GM11168 (cell line): Measurements from ENCODE around the gene ZNF346.
"Not testable (repeated sequence)": the region's sequence is repeated elsewhere in the genome, so short reads cannot be mapped to it uniquely, and the experiment has no call there.

ENCODE experiments used
- in situ Hi-C: fragments of 300-500 bp; cut with MboI; formaldehyde crosslinking; loops from one replicate; pipeline ENCODE4 v1.12.0; 2022; ENCODE audit warnings: low sequenced_read_pairs; ENCODE audit not compliant: unreplicated experiment

Gene ZNF346, protein sequence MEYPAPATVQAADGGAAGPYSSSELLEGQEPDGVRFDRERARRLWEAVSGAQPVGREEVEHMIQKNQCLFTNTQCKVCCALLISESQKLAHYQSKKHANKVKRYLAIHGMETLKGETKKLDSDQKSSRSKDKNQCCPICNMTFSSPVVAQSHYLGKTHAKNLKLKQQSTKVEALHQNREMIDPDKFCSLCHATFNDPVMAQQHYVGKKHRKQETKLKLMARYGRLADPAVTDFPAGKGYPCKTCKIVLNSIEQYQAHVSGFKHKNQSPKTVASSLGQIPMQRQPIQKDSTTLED

DNA sequence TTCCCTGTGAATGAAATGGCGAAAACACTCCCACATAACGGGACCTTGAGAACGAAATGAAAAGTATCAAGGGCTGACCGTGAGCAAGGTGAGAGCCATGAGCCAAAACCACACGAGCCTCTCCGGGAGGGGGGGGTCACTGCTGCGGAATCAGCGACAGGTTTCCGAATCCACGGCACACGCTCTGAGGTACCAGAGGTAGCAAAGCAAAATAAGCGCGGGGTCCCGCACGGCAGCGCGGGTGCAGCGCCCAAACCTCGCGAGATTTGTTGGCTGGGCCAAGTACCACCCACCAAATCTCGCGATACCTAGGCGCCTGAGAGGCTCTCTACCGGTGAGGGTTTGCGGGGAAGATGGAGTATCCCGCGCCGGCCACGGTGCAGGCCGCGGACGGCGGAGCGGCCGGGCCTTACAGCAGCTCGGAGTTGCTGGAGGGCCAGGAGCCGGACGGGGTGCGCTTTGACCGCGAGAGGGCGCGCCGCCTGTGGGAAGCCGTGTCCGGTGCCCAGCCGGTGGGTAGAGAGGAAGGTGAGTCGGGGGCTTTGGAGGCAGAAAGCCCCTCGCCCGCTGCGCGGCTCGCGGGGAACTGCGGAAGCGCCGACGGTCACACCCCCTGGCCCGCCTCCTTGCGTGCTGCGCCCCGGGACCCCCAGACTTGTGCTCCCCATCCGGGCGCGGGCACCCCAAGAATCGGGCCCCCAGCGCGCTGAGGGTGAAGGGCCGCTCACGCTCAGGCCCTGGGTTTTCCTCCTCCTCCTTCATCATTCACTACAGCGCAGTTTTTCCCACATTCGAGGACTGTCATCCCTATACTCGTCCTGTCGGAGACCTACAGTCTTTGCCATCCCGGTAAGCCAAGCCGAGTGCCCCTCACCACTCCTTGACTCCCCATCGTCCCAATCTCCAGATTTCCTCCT, at the start of gene ZNF346:
Gene ZNF346, plus strand, starts transcription at position 311 of the 917 bp plus-strand sequence. Its CDS starts 43 bp downstream, at position 354.
- in situ Hi-C loops = no loop called here

DNA sequence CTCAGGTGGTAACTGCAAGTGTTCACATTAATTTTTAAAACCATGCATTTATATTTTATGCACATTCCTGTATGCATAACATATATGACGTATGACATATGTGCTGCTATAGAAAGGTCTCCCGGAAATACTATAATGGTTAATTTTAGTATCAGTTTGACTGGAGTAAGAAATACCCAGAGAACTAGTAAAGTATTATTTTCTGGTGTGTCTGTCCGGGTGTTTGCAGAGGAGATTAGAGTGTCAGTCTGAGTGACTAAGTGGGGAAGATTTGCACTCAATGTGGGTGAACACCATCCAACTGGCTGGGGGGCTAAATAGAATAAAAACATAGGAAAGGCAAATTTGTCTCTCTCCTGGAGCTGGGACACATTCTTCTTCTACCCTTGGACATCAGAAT, 42.8 kb upstream of the ZNF346 start:
- in situ Hi-C loops = no loop called here

DNA sequence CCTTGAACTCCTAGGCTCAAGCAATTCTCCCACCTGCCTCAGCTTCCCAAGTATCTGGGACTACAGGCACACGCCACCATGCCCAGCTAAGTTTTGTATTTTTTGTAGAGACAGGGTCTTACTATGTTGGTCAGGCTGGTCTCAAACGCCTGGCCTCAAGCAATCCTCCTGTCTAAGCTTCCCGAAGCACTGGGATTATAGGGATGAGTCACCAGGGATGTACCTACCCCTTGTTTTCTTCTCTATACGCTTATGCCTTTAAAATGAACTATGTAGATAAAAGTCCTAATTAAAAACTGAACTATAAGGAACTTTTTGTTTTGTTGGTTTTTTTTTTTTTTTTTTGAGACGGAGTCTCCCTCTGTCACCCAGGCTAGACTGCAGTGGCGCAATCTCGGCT, 41.7 kb upstream of the ZNF346 start:
- in situ Hi-C loops = no loop called here

DNA sequence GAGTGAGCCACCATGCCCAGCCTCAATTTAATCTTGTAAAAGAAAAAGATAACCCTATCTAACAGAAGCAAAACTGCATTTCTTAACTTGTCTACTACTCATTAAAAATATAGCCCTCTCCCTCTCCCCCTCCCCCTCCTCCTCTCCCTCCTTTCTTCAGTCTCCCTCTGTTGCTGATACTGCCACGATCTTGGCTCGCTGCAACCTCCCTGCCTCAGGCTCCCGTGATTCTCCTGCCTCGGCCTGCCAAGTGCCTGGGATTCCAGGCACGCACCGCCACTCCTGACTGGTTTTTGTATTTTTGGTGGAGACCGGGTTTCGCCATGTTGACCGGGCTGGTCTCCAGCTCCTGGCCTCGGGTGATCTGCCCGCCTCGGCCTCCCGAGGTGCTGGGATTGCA, 39.4 kb upstream of the ZNF346 start:
- in situ Hi-C loops = not testable (repeated sequence)

DNA sequence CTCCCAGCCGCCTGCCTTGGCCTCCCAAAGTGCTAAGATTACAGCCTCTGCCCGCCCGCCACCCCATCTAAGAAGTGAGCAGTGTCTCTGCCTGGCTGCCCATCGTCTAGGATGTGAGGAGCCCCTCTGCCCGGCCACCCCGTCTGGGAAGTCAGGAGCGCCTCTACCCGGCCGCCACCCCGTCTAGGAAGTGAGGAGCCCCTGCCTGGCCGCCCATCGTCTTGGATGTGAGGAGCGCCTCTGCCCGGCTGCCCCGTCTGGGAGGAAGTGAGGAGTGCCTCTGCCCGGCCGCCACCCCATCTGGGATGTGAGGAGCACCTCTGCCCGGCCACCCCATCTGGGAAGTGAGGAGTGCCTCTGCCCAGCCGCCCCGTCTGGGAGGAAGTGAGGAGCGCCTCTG, 38.9 kb upstream of the ZNF346 start:
- in situ Hi-C loops = not testable (repeated sequence)

DNA sequence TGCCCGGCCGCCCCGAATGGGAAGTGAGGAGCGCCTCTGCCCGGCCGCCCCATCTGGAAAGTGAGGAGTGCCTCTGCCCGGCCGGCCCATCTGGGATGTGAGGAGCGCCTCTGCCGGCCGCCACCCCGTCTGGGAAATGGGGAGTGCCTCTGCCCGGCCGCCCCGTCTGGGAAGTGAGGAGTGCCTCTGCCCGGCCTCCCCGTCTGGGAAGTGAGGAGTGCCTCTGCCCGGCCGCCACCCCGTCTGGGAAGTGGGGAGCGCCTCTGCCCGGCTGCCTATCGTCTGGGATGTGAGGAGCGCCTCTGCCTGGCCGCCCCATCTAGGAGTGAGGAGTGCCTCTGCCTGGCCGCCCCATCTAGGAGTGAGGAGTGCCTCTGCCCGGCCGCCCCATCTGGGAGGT, 38.3 kb upstream of the ZNF346 start:
- in situ Hi-C loops = not testable (repeated sequence)

DNA sequence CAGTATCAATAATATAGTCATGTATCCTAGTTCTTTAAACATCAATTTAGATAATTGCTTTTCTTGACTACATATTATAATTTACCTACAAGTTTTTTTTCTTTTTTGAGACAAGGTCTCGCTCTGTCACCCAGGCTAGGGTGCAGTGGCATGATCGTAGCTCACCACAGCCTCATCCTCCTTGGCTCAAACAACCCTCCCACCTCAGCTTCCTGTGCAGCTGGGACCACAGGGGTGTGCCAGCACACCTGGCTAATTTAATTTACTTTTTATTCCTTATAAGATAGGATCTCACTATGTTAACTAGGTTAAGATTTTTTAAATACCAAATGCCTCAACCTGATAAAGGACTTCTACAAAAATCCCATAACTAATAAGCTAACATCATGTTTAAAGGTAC, 37.0 kb upstream of the ZNF346 start:
- in situ Hi-C loops = no loop called here

DNA sequence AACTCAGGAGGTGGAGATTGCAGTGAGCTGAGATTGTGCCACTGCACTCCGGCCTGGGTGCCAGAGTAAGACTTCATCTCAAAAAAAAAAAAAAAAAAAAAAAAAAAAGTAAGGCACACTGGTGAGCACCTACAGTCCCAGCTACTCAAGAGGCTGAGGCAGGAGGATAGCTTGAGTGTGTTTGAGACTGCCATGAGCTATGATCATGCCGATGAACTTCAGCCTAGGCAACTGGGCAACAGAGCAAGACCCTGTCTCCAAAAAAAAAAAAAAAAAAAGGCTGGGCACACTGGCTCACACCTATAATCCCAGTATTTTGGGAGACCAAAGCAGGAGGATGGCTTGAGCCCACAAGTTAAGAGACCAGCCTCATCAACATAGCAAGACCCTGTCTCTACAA, 36.2 kb upstream of the ZNF346 start:
- in situ Hi-C loops = no loop called here

DNA sequence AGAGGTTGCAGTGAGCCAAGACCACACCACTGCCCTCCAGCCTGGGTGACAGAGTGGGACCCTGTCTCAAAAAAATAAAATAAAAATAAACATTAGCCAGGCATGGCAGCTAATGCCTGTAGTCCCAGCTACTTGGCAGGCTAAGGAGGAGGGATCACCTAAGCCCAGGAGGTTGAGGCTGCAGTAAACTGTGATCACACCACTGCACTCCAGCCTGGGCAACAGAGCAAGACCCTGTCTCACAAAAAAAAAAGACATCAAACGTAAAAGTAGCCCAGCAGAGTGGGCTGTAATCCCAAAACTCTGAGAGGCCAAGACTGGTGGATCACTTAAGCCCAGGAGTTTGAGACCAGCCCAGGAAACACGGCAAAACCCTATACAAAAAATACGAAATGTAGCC, 34.9 kb upstream of the ZNF346 start:
- in situ Hi-C loops = no loop called here

DNA sequence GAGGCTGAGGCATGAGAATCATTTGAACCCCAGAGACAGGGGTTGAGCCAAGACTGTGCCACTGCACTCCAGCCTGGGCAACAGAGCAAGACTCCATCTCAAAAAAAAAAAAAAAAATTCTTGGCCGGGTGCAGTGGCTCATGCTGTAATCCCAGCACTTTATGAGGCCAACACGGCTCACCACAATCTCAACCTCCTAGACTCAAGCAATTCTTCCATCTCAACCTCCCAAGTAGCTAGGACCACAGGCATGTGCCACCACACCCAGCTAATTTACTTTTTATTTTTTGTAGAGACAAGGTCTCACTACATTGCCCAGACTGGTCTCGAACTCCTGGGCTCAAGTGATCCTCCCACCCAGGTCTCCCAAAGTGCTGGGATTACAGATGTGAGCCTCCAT, 29.4 kb upstream of the ZNF346 start:
- in situ Hi-C loops = not testable (repeated sequence)

DNA sequence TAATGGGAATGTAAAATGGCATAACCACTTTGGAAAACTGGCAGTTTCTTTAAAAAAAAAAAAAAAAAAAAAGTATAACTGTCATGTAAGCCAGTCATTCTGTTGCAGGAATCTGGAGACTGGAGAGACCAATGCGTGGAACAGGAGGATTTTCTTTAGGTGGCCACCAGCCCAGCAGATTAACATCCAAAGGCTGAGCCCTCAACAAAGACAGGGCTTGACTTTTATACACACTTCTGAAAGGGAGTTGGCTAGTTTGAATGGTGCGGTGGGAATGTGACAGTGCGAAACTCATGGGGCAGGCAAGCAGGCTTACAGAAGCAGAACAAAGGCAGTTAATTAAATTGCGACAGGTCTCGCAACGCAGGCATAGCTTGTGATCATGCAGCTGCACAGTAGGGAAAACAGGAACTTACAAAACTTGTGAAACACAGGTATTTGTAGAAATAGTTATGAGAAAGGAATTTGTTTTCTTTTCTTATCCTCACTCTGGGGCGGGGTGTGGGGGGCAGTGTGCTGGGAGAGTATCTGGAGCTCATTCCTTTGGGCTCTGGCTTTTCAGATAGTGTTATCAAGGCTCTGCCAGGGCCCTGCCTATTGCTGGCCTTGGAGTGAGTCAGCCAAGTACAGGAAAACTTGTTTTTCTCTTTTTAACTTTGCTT, 27.9 kb upstream of the ZNF346 start:
- in situ Hi-C loops = no loop called here

DNA sequence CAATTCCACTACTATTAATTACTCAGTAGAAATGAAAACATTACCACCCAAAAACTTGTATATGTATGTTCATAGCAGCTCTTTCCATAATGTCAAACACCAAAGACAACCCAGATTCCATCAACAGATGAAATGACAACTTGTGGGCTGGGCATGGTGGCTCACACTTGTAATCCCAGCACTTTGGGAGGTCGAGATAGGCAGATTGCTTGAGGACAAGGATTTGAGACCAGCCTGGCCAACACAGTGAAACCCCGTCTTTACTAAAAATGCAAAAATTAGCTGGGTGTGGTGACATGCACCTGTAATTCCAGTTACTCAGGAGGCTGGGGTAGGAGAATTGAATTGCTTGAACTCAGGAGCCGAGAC, 27.4 kb upstream of the ZNF346 start:
- in situ Hi-C loops = no loop called here

DNA sequence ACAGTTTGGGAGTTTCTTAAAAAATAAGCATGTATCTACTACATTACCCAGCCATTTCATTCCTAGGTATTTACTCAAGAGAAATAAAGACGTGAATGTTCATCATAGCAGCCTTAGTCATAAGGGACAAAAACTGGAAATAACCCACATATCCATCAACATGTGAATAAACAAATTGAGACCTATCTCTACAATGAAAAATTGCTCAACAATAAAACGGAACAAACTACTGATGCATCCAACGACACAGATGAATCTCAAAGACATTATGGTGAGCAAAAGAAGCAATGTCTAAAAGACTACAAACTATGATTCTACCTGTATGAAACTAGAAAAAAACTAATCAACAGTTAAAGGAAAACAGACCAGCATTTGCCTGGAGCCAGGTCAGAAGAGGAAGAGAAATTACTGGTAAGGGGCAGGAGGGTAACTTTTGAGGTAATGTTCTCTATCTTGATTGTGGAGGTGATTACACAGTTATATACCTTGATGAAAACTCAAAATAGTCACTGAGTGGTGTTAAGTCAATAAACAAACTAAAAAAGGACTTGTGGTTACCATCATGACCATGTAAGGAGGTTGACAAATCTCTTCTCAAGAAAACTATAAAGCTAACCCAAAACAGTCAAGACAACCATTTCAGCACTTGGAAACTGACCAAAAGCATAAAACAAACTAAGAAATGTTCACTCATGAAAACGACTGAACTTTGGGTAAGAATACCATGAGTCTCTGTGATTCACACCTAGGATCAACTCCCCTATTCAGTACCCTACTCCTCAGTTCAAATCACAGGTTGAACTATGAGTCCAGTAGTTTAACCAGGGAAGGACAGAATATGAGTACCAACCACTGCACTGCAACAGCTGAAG, 26.4 kb upstream of the ZNF346 start:
- in situ Hi-C loops = no loop called here

DNA sequence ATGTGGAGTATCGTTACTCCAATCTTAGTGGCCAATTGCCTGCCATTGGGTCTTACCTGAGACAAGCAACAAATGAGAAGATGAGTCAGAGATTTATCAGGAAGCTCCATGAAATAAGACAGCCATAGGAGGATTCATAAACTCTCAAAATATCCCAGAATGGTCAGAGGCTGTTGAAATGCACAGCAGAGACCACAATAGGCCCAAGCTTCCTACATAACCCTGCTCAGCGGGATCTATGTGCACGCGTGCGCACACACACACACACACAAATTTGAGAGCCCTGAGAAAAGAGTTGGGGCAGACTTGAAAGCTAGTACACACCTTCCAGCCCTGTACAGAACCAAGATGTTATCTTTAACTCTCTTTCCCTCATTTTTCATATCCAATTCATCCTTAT, 25.7 kb upstream of the ZNF346 start:
- in situ Hi-C loops = no loop called here

DNA sequence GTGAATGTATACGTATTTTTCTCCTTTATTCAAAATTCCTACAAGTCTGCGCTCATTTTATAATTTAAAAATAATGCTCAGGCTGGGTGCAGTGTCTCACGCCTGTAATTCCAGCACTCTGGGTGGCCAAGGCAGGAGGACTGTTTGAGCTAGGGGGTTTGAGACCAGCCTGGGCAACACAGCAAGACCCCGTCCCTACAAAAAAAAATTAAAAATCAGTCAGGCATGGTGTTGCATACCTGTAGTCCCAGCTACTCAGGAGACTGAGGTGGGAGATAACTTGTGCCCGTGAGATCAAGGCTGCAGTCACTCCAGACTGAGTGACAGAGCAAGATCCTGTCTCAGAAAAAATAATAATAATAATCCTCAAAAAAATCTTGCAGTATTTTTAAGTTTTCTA, 23.7 kb upstream of the ZNF346 start:
- in situ Hi-C loops = no loop called here

DNA sequence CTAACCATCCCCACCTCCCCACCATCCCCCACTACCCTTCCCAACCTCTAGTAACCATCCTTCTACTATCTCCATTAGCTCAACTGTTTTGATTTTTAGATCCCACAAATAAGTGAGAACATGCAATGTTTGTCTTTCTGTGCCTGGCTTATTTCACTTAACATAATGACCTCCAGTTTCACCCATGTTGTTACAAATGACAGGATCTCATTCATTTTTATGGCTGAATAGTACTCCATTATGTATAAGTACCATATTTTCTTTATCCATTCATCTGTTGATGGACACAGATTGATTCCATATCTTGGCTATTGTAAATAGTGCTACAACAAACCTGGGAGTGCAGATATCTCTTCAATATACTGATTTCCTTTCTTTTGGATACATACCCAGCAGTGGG, 23.0 kb upstream of the ZNF346 start:
- in situ Hi-C loops = not testable (repeated sequence)

DNA sequence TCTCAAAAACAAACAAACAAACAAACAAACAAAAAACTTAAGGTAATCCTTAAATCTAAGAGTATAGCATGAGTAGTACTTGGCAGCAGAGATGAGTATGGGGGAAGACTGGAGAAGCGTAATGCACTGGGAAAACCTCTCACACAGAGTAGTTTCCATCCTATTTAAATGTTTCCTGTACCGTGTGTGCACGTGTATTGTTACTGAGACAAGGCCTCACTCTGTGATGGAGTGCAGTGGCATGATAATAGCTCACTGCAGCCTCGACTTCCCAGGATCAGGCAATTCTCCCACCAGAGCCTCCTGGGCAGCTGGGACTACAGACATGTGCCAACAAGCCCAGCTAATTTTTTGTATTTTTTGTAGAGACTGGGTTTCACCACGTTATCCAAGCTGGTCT, 18.8 kb upstream of the ZNF346 start:
- in situ Hi-C loops = no loop called here

DNA sequence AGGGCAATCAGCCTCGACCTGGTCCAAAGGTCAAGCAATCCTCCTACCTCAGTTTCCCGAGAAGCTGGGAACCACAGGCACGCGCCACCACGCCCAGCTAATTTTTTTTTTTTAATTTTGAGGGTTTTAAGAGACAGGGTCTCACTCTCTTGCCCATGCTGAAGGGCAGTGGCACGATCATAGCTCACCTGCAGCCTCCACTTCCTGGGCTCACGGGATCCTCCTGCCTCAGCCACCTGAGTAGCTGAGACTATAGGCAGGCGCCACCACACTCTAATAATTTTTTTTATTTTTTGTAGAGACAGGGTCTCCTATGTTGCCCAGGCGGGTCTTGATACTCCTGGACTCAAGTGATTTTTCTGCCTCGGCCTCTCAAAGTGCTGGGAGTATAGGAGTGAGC, 17.5 kb upstream of the ZNF346 start:
- in situ Hi-C loops = no loop called here

DNA sequence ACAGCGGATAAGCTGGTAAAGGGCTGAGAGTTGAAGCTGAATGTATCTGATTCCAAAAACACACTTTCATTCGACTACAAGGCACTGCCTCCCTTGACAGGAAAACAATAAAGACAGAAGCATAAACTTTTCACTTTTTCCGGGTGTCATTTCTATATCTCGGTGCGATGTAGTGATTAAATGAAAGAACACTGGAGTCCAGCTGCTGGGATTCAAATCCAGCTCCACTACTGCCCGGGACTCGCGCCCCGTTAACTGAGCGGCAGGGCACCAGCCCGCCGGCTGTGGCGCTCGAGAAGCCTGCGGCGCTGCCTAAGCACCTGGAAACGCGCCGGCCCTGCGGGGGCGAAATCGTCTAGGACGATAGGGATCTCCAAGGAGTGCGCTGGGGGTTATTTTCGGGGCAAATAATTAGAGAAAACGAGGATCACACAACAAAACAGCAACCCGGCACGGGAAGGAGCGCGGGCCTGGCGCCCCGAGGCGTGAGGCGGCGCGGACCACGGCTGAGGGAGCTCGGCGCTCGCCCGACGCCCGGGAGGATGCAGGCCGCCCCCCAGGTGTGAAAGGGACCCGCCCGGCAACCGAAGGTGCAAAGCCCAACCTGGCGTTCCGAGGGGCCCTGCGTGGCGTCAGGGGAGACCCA, 16.8 kb upstream of the ZNF346 start:
- in situ Hi-C loops = no loop called here
